HCT116 (cell line): ENCODE results near the gene GNRH2.

Experiments
- CTCF ChIP-seq, 3 experiments: fragments of 200-600 bp in 1 of 3; sonication (generic) in 1 of 3; IDR thresholded peaks in 2 of 3; conservative IDR thresholded peaks in 1 of 3; 2 replicates each; pipeline ENCODE4 v1.5.1; 2012 to 2017; ENCODE audit warnings: low read depth in 2 of 3, low read length in 2 of 3, antibody characterized with exemption in 1 of 3, borderline replicate concordance in 1 of 3, control low read depth in 1 of 3, mild to moderate bottlenecking in 1 of 3, mixed read lengths in 1 of 3, mixed run types in 1 of 3, moderate library complexity in 1 of 3; ENCODE audit not compliant: insufficient read depth in 1 of 3
- ELF1 ChIP-seq: IDR thresholded peaks from 2 replicates; pipeline ENCODE4 v1.6.1; 2012; ENCODE audit warnings: low read depth, borderline replicate concordance
- EZH2 ChIP-seq: fragments of 200-600 bp; sonication (generic); IDR thresholded peaks from 2 replicates; pipeline ENCODE4 v1.6.1; 2017; ENCODE audit warnings: antibody characterized with exemption, mixed run types
- MAX ChIP-seq: IDR thresholded peaks from 2 replicates; pipeline ENCODE4 v1.6.1; 2012
- POLR2A ChIP-seq: IDR thresholded peaks from 2 replicates; pipeline ENCODE4 v1.7.0; 2011; ENCODE audit warnings: borderline replicate concordance; ENCODE audit not compliant: insufficient read depth, insufficient read length; ENCODE audit errors: extremely low read depth
- POLR2AphosphoS5 ChIP-seq: IDR thresholded peaks from 2 replicates; pipeline ENCODE4 v1.6.1; 2011; ENCODE audit warnings: mild to moderate bottlenecking, low read depth, low read length, moderate library complexity
- REST ChIP-seq: IDR thresholded peaks from 2 replicates; pipeline ENCODE4 v1.6.1; 2012; ENCODE audit warnings: low read depth
- SP1 ChIP-seq: IDR thresholded peaks from 2 replicates; pipeline ENCODE4 v1.6.1; 2012; ENCODE audit warnings: low read depth
- YY1 ChIP-seq: IDR thresholded peaks from 2 replicates; pipeline ENCODE4 v1.6.1; 2011; ENCODE audit warnings: low read length, low read depth, moderate library complexity, mild to moderate bottlenecking; ENCODE audit not compliant: insufficient replicate concordance; ENCODE audit errors: extremely low read depth
- ZBTB33 ChIP-seq: IDR thresholded peaks from 2 replicates; pipeline ENCODE4 v1.6.1; 2011; ENCODE audit warnings: mild to moderate bottlenecking, low read length, moderate library complexity; ENCODE audit not compliant: insufficient replicate concordance; ENCODE audit errors: extremely low read depth
- ZNF274 ChIP-seq: fragments of 200-500 bp; sonication (Bioruptor generic); IDR thresholded peaks from 2 replicates; pipeline ENCODE4 v1.6.1; 2014; ENCODE audit warnings: mild to moderate bottlenecking, low read depth, low read length, inconsistent platforms

GRCh38 chr20:3072530-3073250 lies 29.3 kb downstream of the GNRH2 start:
- TF ChIP-seq EZH2 (no peak), ELF1 (no peak), REST (no peak), YY1 (no peak), ZNF274 (no peak), CTCF (IDR thresholded peaks at IDR 0.05 in 2 of 3, conservative IDR thresholded peaks at IDR 0.05 in 1 of 3; ENCODE audit: borderline replicate concordance in 1 of 3, insufficient read depth in 1 of 3, low read depth in 2 of 3, low read length in 2 of 3) (no peak), POLR2AphosphoS5 (no peak), POLR2A (no peak), ZBTB33 (no peak), SP1 (no peak), MAX (no peak)
